Central memory CD4-positive, alpha-beta T cell (primary cell): Measurements from ENCODE around the gene ARHGEF17.

Experiments
- DNase-seq: peaks from one replicate; pipeline ENCODE4 v3.0.0; 2022

The ARHGEF17 gene

GRCh38 chr11:73333173-73333572, 25.1 kb downstream of the ARHGEF17 start:
- no peak for DNase-seq

GRCh38 chr11:73333640-73334383, 25.7 kb downstream of the ARHGEF17 start:
- DNase-seq = no peak

- no peak for DNase-seq
Observed at GRCh38 chr11:73334384-73335203, 26.5 kb downstream of the ARHGEF17 start.

- peak; percentile 61 for DNase-seq
Observed at GRCh38 chr11:73335204-73335923, 27.3 kb downstream of the ARHGEF17 start.

GRCh38 chr11:73337846-73338245, 29.8 kb downstream of the ARHGEF17 start:
- no peak for DNase-seq

- DNase-seq = no peak
Observed at GRCh38 chr11:73338279-73338678, 30.2 kb downstream of the ARHGEF17 start.

- DNase-seq = no peak
Observed at GRCh38 chr11:73340164-73340563, 32.1 kb downstream of the ARHGEF17 start.

GRCh38 chr11:73342633-73343032, 34.6 kb downstream of the ARHGEF17 start:
- no peak for DNase-seq

GRCh38 chr11:73343076-73343873, 35.2 kb downstream of the ARHGEF17 start:
- no peak for DNase-seq

- no peak for DNase-seq
Observed at GRCh38 chr11:73344191-73344607, 36.1 kb downstream of the ARHGEF17 start.

- no peak for DNase-seq
Observed at GRCh38 chr11:73345481-73346160, 37.5 kb downstream of the ARHGEF17 start.

- DNase-seq = no peak
Observed at GRCh38 chr11:73346186-73346935, 38.3 kb downstream of the ARHGEF17 start.

GRCh38 chr11:73347067-73347466, 39.0 kb downstream of the ARHGEF17 start:
- DNase-seq = no peak

GRCh38 chr11:73348838-73349237, 40.8 kb downstream of the ARHGEF17 start:
- no peak for DNase-seq

GRCh38 chr11:73349633-73350032, 41.6 kb downstream of the ARHGEF17 start:
- no peak for DNase-seq

- peak; percentile 67 for DNase-seq
Observed at GRCh38 chr11:73350908-73351636, 43.0 kb downstream of the ARHGEF17 start.

GRCh38 chr11:73353422-73353821, 45.3 kb downstream of the ARHGEF17 start:
- no peak for DNase-seq

GRCh38 chr11:73355109-73355508, 47.0 kb downstream of the ARHGEF17 start:
- no peak for DNase-seq

- DNase-seq = no peak
Observed at GRCh38 chr11:73356979-73357860, 49.1 kb downstream of the ARHGEF17 start.
